Measurements from ENCODE around the gene EXD2.

DNA sequence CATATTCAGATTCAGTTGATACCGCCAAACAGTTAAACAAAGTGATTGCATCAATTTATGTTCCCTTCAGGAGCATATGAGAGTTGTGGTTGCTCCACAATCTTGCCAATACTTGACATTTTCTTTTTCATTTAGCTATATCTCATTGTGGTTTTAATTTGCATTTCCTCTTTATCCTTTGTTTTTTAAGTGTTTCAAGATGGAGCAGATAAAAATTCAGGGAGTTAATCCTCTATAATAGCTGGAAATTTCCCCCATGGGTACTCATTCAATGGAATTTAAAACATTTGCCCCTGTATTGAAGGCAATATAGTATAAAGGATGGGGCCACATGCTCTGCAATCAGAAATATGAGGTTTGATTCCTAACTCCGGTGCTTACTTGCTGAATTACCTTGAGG lies 1.1 kb upstream of the EXD2 start:
- TF ChIP-seq EZH2 (IDR thresholded peaks at IDR 0.05; ENCODE audit: insufficient read depth, poor library complexity, severe bottlenecking) (no peak), EZH2phosphoT487 (IDR thresholded peaks at IDR 0.05; ENCODE audit: insufficient read depth, low read depth) (no peak)

Data from GM23248 (cell line).